OCI-LY7 (cell line): ENCODE measurements around the gene CTNNA1. TPM values are rescaled to one million over a fixed set of nuclear protein-coding genes. Genes with fewer than 3 reads are reported as not detected.

Source experiments
- BruUV-seq: library from RNA; stranded (reverse); fragments of 400-500 nt; replicated peaks from 2 replicates; lab custom pipeline; 2021; lab: Mats Ljungman, UMichigan
- CTCF ChIA-PET: fragments of 300-600 bp; sonication (Branson Sonifier 250); formaldehyde crosslinking; loops from one replicate; lab custom pipeline; 2022; ENCODE audit warnings: antibody characterized with exemption; ENCODE audit not compliant: unreplicated experiment; lab: Charles Lee
- POLR2A ChIA-PET: fragments of 300-600 bp; sonication (Branson Sonifier 250); formaldehyde crosslinking; loops from one replicate; lab custom pipeline; 2022; ENCODE audit warnings: antibody characterized with exemption; lab: Charles Lee
- DNase-seq: peaks from one replicate; pipeline ENCODE4 v3.0.0-alpha.2; 2015; ENCODE audit warnings: low spot score
- H2AFZ ChIP-seq: fragments of 200-600 bp; sonication (generic), shearing (Covaris generic); 2 replicates; pipeline ENCODE4 v1.6.1; 2014; ENCODE audit warnings: mild to moderate bottlenecking, antibody characterized with exemption, low read length, moderate library complexity
- H3K27ac ChIP-seq: fragments of 200-600 bp; sonication (generic); 2 replicates; pipeline ENCODE4 v1.5.1; 2014; ENCODE audit warnings: mixed run types, low read depth, mild to moderate bottlenecking, moderate library complexity, low read length, inconsistent platforms; ENCODE audit not compliant: poor library complexity, severe bottlenecking
- H3K36me3 ChIP-seq: fragments of 200-600 bp; sonication (generic); 2 replicates; pipeline ENCODE4 v1.6.1; 2014; ENCODE audit warnings: mild to moderate bottlenecking, antibody characterized with exemption, low read length, moderate library complexity, mixed read lengths; ENCODE audit not compliant: insufficient read depth
- H3K4me1 ChIP-seq: fragments of 200-600 bp; sonication (generic); 2 replicates; pipeline ENCODE4 v1.5.1; 2014; ENCODE audit warnings: mild to moderate bottlenecking, low read length; ENCODE audit not compliant: insufficient read depth, poor library complexity, severe bottlenecking
- H3K4me2 ChIP-seq: fragments of 200-600 bp; sonication (generic); 2 replicates; pipeline ENCODE4 v1.6.1; 2014; ENCODE audit warnings: mild to moderate bottlenecking, low read length
- H3K4me3 ChIP-seq: fragments of 200-600 bp; sonication (generic); 2 replicates; pipeline ENCODE4 v1.5.1; 2014; ENCODE audit warnings: mild to moderate bottlenecking, low read depth, low read length; ENCODE audit not compliant: poor library complexity, severe bottlenecking
- H3K79me2 ChIP-seq: fragments of 200-600 bp; sonication (generic); 2 replicates; pipeline ENCODE4 v1.6.1; 2016; ENCODE audit warnings: low read depth, mild to moderate bottlenecking, low read length, moderate library complexity, mixed read lengths; ENCODE audit not compliant: insufficient read depth
- H3K9me2 ChIP-seq: fragments of 200-600 bp; sonication (generic); 2 replicates; pipeline ENCODE4 v1.6.1; 2016; ENCODE audit warnings: mild to moderate bottlenecking, low read length, mixed read lengths; ENCODE audit not compliant: insufficient read depth
- H3K9me3 ChIP-seq: fragments of 200-600 bp; sonication (generic); 2 replicates; pipeline ENCODE4 v1.6.1; 2014; ENCODE audit warnings: mild to moderate bottlenecking, mixed run types, low read length, mixed read lengths
- H4K20me1 ChIP-seq: fragments of 200-600 bp; sonication (generic); 2 replicates; pipeline ENCODE4 v1.6.1; 2014; ENCODE audit warnings: mild to moderate bottlenecking, antibody characterized with exemption, low read length, moderate library complexity, mixed read lengths; ENCODE audit not compliant: insufficient read depth
- CTCF ChIP-seq: fragments of 200-600 bp; sonication (generic); conservative IDR thresholded peaks from 2 replicates; pipeline ENCODE4 v1.5.1; 2014; ENCODE audit warnings: mild to moderate bottlenecking, antibody characterized with exemption, low read length, moderate library complexity, mixed read lengths
- EZH2phosphoT487 ChIP-seq: fragments of 200-600 bp; sonication (generic); IDR thresholded peaks from 2 replicates; pipeline ENCODE4 v1.6.1; 2018; ENCODE audit warnings: low read depth, borderline replicate concordance, mild to moderate bottlenecking, mixed run types, antibody characterized with exemption, low read length, moderate library complexity, mixed read lengths
- intact Hi-C: fragments of 100-400 bp; cut with micrococcal nuclease; formaldehyde crosslinking; loops from one replicate; pipeline ENCODE4 v1.10.0; 2022; ENCODE audit not compliant: unreplicated experiment
- total RNA-seq, 2 experiments: library from RNA; depleted of rRNA in 1 of 2; stranded (reverse); fragments of >200 nt in 1 of 2; shearing (Covaris generic) in 1 of 2; gene quantifications; 2 replicates each; pipeline ENCODE4 v1.2.3, GENCODE V29; 2014 to 2022

CTNNA1 gene
- total RNA-seq, 2 experiments from 2014 or later: 40.4 to 42.7 TPM

GRCh38 chr5:138952962-138953361 is 199.7 kb downstream of the CTNNA1 start:
- Histone ChIP-seq H2AFZ (no peak overlapping the region), H3K4me2 (no peak overlapping the region), H3K79me2 (no peaks in the 10 kb centered on the region), H3K9me2 (no peaks in the 10 kb centered on the region), H3K4me3 (no peak overlapping the region), H3K27ac (no peak overlapping the region), H3K9me3 (no peaks in the 10 kb centered on the region), H3K4me1 (no peaks in the 10 kb centered on the region), H4K20me1 (no peaks in the 10 kb centered on the region), H3K36me3 (no peaks in the 10 kb centered on the region)
- no TSS peak for BruUV-seq
- intact Hi-C loops: no loop called here
- POLR2A ChIA-PET: interaction anchor here (0.7 kb wide), 1 partner anchor 84 kb away, joined by 3 read pairs; no protein-coding TSS in a partner anchor
- no peak for TF ChIP-seq EZH2phosphoT487
- no peak for TF ChIP-seq CTCF
- no peak for DNase-seq
- CTCF ChIA-PET: no interaction called here

GRCh38 chr5:138953387-138954256 is 200.4 kb downstream of the CTNNA1 start:
- H3K9me3 ChIP-seq: no peaks in the 10 kb centered on the region
- no peaks in the 10 kb centered on the region for H3K36me3 ChIP-seq
- ChIA-PET POLR2A (interaction anchor here (0.7 to 0.9 kb wide), 3 partner anchors 84 to 1389 kb away, joined by 3 read pairs; no protein-coding TSS in a partner anchor), CTCF (no interaction called here)
- no peak overlapping the region for H3K27ac ChIP-seq
- TF ChIP-seq CTCF (no peak), EZH2phosphoT487 (no peak)
- intact Hi-C loops: no loop called here
- H3K4me2 ChIP-seq: no peak overlapping the region
- H3K4me1 ChIP-seq: no peaks in the 10 kb centered on the region
- DNase-seq: no peak
- H2AFZ ChIP-seq: no peak overlapping the region
- H4K20me1 ChIP-seq: no peaks in the 10 kb centered on the region
- no peak overlapping the region for H3K4me3 ChIP-seq
- no TSS peak for BruUV-seq
- no peaks in the 10 kb centered on the region for H3K79me2 ChIP-seq
- no peaks in the 10 kb centered on the region for H3K9me2 ChIP-seq
